ENCODE results near the gene STXBP6.
"Not testable (repeated sequence)": the region's sequence is repeated elsewhere in the genome, so short reads cannot be mapped to it uniquely, and the experiment has no call there.

STXBP6 gene

GRCh38 chr14:24982472-24983155 is 67.3 kb downstream of the STXBP6 start:
- DNase-seq: no peak

DNA sequence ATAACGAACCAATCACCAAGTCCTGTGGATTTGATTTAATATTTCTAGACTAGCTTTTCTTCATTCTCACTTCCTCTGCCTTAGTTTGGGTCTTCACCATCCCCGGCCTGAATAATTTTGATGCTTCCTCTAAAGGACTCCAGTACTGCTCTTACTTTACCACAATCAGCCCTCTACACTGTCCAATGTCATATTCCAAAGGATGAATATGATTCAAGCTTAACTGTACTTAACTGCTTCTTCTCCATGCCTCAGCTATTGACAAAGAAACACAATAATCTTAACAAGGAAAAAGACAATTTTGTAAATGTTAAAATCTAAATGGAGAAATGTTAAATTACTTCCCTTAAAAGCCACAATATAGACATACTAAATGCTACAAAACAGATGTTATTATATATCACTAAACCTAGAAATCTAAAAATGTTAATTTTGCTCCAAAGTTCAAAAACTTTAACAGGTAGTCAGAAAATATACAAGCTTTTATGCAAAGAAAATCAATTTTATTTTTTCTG is 70.2 kb downstream of the STXBP6 start:
- DNase-seq: no peak

GRCh38 chr14:24978862-24979724 is 70.9 kb downstream of the STXBP6 start:
- DNase-seq: no peak

DNA sequence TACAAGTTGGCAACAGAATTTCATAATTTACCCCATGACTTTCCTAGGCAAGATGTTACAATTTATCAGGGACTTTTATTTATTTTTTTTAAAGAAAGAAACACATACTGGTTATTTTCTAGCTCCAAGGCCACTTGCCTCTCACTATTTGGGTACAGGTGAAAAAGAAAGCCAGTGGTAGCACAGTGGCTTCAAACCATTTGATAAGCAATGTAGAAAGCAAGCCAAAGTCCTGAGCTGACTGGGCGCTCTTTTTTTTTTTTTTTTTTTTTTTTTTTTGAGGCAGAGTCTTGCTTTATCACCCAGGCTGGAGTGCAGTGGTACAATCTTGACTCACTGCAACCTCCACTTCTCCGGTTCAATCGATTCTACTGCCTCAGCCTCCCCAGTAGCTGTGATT is 73.3 kb downstream of the STXBP6 start:
- no peak for DNase-seq

GRCh38 chr14:24975393-24975792 is 74.6 kb downstream of the STXBP6 start:
- no peak for DNase-seq

DNA sequence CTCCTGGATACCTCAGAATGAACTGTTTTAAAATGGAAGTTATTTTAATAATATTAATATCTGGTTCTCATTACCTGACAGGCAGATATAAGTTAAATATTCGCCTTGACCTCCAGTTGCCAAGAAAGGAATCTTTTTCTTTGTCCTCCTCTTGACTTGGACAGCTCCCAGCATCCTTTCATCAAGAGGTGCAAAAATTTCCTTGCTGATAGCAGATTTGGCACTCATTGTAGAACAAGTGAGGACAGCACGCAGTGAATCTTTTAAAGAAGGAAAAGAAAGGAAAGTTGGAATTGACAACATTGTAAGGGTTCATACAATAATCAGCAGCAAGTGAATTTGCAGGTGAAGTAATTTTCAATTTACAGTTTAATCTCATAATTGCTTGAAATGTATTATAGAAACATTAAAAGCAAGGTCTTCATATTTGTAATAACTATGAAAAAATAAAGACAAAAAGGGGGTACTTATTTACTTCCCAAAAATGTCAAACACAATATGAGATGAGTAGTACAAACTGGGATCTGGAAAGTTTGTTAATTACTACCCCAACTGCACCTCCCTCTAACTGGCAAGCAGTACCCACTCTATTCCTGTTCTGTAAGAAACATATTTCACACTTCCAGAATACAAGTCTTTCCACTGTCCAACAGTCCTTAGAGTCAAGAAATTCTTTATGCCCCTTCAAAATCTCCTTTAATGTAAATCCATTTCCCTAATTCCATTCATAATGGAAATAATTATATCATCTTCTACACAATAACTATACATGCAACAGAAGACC is 75.2 kb downstream of the STXBP6 start:
- DNase-seq: no peak

DNA sequence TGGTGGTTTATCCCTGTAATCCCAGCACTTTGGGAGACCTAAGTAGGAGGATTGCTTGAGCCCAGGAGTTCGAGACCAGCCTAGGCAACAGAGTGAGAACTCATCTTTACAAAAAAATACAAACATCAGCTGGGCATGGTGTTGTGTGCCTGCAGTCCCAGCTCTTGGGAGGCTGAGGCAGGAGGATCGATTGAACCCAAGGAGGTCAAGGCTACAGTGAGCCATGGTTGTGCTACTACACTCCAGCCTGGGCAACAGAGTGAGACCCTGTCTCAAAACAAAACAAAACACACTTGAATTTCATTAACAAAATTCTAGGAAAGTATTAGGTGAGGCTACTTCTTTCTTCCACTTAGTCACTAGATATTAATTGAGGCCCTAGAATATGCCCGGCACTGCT is 77.1 kb downstream of the STXBP6 start:
- no peak for DNase-seq

DNA sequence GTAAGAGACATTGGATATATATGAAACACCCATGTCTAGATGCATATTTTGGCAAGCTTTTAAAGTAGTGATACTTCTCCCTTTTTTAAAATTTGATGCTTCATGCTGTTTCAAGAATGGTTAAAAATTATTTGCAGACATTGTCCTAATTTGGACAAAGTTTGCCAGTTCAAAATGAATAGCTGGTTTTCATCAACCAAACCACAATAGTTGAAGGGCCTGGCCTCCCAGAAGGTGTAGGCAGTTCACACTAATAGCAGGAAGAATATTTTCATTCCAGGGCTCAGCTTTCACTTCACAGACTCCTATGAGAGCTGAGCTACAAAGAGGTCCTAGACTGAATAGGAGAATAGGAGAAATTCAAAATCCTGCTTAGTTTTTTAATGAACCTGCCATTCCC is 78.7 kb downstream of the STXBP6 start:
- DNase-seq: no peak

DNA sequence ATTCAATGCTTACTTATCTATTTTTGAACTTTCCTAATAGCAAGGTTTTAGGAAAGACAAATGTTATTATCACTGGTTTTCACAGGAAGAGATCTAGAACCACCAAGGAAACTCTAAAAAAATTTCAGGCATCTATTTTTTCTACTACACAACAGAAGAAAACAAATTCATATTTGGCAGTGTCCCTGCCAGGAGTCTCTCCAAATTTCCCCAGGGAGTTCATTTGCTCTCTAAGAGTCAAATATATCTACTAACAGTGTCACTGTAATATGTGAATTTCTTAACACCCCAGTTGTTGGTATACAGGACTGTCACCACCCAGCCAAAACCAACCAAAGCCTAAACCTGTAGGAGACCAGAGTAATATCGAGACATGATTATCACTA is 83.4 kb downstream of the STXBP6 start:
- no peak for DNase-seq

GRCh38 chr14:24965934-24966578 is 83.9 kb downstream of the STXBP6 start:
- no peak for DNase-seq

DNA sequence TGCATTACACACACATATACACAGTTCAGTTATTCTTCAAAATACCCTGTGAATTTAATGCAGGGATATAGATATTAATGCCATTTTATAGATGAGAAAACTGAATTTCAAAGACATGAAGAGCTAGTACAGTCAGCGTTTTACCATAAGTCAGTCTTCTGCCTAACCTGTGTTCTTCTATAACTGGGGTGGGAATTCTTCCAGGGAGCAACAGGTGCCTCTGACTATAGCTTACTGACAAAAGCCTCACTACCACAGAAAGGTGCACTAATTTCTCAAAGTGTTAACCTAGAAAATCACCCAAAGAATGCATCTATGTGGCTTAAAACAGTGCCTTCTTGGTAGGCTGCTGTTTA is 84.4 kb downstream of the STXBP6 start:
- no peak for DNase-seq

- DNase-seq: no peak
Measured at GRCh38 chr14:24964591-24964990, 85.4 kb downstream of the STXBP6 start.

DNA sequence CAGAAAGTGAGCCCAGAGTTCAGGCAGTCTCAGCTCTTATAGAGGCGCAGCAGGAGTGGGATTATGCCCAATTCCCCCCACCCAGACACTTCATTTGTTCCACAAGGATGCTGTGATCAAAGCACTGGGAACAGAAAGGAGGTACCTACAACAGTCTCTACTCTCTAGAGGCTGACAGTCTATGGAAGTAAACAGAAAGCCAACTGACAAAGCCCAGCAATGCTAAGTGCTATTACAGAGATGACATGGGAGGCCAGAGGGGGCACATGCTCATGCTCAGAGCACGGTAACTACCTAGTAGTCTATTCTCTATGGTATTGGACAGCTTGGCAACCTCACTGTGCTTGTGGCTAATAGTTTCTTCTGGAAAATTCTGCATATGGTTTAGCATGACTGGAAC is 85.9 kb downstream of the STXBP6 start:
- no peak for DNase-seq

DNA sequence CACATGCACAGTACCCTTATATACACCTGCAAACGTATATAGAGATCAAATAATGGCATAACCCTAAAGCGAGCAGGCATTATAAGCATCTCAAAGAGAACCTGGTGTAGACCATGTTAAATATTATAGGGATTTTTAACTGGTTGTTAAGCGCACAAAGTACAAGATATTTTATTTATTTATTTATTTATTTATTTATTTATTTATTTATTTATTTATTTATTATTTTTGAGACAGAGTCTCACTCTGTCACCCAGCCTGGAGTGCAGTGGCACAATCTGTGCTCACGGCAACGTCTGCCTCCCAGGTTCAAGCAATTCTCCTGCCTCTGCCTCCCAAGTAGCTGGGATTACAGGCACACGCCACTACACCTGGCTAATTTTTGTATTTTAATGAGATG is 87.8 kb downstream of the STXBP6 start:
- DNase-seq: not testable (repeated sequence)

GRCh38 chr14:24960816-24961215 is 89.1 kb downstream of the STXBP6 start:
- DNase-seq: no peak

- no peak for DNase-seq
Measured at GRCh38 chr14:24959791-24960331, 90.1 kb downstream of the STXBP6 start.

GRCh38 chr14:24958271-24958670 is 91.7 kb downstream of the STXBP6 start:
- DNase-seq: no peak

- DNase-seq: no peak
Measured at GRCh38 chr14:24957814-24958213, 92.1 kb downstream of the STXBP6 start.

DNA sequence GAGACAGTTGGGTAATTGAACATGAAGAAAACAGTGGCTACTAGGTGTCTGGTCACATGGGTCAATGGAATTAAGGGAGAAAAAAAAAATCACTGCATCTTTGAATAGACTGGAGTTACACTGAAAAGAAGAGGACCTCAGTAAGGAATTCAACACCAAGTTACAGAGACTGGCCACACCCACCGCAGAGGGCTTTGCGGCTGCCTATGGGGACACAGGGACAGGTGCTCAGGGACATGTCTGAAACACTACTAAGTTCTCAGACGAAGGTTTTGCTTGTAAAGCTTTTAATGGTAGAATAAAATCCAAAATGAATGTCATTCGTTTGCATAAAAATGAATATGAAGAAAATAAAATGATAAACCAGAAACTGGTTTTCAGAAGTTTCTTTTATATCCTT is 93.8 kb downstream of the STXBP6 start:
- no peak for DNase-seq

DNA sequence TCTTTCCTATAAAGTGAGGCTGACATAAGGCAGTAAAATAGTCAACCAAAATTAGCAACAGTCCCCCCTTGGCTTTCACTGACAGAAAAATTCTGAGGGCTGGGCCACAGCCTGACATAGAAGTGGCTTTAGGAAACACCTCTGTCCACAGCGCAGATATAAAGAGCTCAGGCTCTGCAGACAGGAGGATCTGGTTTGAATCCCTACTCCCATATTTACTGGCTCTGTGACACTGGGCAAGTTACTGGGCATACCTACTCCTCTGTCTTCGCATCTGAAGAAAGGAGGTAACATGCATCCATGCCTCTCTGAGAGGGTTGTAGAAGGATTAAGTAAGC is 95.3 kb downstream of the STXBP6 start:
- no peak for DNase-seq

DNA sequence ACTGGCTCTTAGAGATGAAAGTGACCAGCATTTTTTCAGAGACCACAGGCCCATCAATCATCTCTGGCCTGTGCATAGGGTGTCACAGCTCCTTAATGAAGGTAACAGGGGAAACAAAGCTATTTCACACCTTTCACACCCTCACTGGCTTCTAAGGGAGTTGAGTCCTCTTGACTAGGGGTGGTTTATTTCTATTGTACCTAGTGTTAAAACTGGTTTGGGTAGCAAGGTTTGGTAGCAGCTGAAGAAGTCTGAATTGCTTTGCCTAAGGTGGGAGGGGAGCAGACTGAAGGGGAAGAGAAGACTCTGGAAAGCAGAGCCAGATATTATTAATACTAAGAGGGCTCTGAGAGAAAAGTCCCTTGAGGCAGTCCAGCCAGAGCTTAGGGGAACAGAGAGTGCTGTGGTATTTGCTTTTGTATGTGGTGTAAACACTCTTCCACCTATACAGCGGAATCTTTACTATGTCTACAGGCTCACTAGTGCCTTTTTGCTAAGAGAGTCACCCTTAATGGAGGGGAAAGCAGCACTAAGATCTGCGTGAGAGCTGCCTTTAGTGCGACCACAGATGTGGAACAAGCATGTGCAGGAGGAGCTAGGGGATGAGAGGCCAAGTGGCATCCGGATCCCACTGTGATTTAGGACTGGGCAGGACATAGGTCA is 95.8 kb downstream of the STXBP6 start:
- DNase-seq: no peak
